ENCODE results near the gene PYROXD2. TPM values are rescaled to one million over a fixed set of nuclear protein-coding genes. Genes with fewer than 3 reads are reported as not detected.

PYROXD2 gene
- total RNA-seq, 1 donor from 2014 or later = 15.8 TPM

- no peaks in the 10 kb centered on the region for H3K36me3 Mint-ChIP-seq (ENCODE audit: insufficient read depth)
- no peaks in the 10 kb centered on the region for H3K9me3 Mint-ChIP-seq (ENCODE audit: low read depth)
- H3K4me3 Mint-ChIP-seq (ENCODE audit: low read depth) = no peak overlapping the region
- peaks cover 12% of the 10 kb centered on the region for H3K4me1 Mint-ChIP-seq (ENCODE audit: low read depth)
- TF ChIP-seq CTCF (IDR thresholded peaks at IDR 0.05; ENCODE audit: unreplicated experiment) = no peak
- no peaks in the 10 kb centered on the region for H3K27me3 Mint-ChIP-seq
- H3K27ac Mint-ChIP-seq = peak overlapping the region; percentile 68
- no peak for DNase-seq (ENCODE audit: low spot score, unreplicated experiment)
These were observed 35.6 kb upstream of the PYROXD2 start for GRCh38 chr10:98450618-98451017.

GRCh38 chr10:98449287-98449686, 34.3 kb upstream of the PYROXD2 start:
- TF ChIP-seq CTCF (IDR thresholded peaks at IDR 0.05; ENCODE audit: unreplicated experiment) = no peak
- Mint-ChIP-seq H3K27ac (no peak overlapping the region), H3K4me3 (ENCODE audit: low read depth) (no peak overlapping the region), H3K4me1 (ENCODE audit: low read depth) (peaks cover 13% of the 10 kb centered on the region), H3K36me3 (ENCODE audit: insufficient read depth) (peaks cover 3% of the 10 kb centered on the region), H3K27me3 (no peaks in the 10 kb centered on the region), H3K9me3 (ENCODE audit: low read depth) (no peaks in the 10 kb centered on the region)
- DNase-seq (ENCODE audit: low spot score, unreplicated experiment) = no peak

DNA sequence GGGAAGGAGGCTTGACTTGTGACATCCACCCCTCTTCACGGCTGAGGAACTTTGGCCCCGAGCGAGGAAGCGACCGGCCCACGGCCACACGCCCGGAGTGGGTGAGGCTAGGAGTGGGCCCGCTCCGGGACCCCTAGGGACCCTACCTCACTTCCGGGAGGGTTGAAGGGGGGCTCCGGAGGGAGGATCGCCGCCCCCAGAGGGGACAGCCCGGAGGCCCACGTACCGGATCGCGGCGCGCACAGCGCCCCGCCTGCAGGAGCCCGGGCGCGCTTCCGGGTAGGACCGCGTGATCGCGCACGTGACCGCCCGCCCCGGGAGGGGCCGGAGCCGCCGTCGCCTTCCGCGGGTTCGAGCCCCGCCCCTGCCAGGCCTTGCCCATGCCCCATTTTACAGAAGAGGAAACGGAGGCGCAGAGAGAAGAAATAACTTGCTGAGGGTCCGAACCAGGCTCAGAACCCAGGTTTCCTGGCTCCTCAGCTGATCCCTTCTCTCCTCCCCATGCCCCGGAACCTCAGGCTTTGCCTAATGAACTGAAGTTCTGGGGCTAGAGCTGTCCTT, 31.8 kb upstream of the PYROXD2 start, which contains the start of gene HPS1:
Gene HPS1, minus strand, starts transcription at position 275 of the 561 bp plus-strand sequence. CDS start 3,695 bp downstream, outside the sequence.
- peak; percentile 17 for TF ChIP-seq CTCF (IDR thresholded peaks at IDR 0.05; ENCODE audit: unreplicated experiment)
- DNase-seq (ENCODE audit: low spot score, unreplicated experiment) = peak; percentile 42
- H3K9me3 Mint-ChIP-seq (ENCODE audit: low read depth) = no peaks in the 10 kb centered on the region
- H3K4me3 Mint-ChIP-seq (ENCODE audit: low read depth) = peak within 1 kb of the TSS; percentile 85
- H3K27me3 Mint-ChIP-seq = no peaks in the 10 kb centered on the region
- H3K4me1 Mint-ChIP-seq (ENCODE audit: low read depth) = peaks cover 13% of the 10 kb centered on the region
- H3K36me3 Mint-ChIP-seq (ENCODE audit: insufficient read depth) = peaks cover 12% of the 10 kb centered on the region
- H3K27ac Mint-ChIP-seq = peak within 1 kb of the TSS; percentile 93

DNA sequence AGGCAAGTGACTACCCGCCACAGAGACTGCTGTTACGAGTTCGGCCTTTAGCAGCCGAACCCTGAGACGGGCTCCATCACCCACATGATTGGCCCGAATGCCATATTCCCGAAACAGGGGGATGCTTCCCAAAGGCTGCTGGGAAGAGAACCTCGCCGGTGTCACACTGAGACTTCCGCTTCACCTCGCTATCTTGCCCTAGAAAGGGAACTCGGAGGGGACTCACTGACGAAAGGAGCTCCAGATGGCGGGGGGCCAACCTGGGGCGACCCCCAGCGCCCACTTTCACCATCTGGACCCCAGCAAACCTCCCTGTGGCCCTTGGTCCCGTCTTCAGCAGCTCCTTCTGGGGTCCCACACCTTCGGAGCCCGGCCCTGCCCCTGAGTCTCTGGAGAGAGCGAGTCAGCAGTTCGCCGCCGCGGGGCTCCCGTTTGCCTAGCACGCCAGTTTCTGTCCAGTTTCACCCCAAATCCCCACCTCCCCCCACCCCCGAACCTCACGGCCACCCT, 31.2 kb upstream of the PYROXD2 start:
- Mint-ChIP-seq H3K27me3 (no peaks in the 10 kb centered on the region), H3K9me3 (ENCODE audit: low read depth) (no peaks in the 10 kb centered on the region), H3K4me1 (ENCODE audit: low read depth) (peaks cover 13% of the 10 kb centered on the region), H3K27ac (peak overlapping the region; percentile 93), H3K36me3 (ENCODE audit: insufficient read depth) (peaks cover 15% of the 10 kb centered on the region), H3K4me3 (ENCODE audit: low read depth) (peak overlapping the region; percentile 85)
- no peak for DNase-seq (ENCODE audit: low spot score, unreplicated experiment)
- no peak for TF ChIP-seq CTCF (IDR thresholded peaks at IDR 0.05; ENCODE audit: unreplicated experiment)

- peak overlapping the region; percentile 93 for H3K27ac Mint-ChIP-seq
- no peak for DNase-seq (ENCODE audit: low spot score, unreplicated experiment)
These were observed 30.3 kb upstream of the PYROXD2 start for GRCh38 chr10:98445200-98445812.

More at GRCh38 chr10:98445200-98445812, 30.3 kb upstream of the PYROXD2 start:
- peaks cover 8% of the 10 kb centered on the region for H3K4me1 Mint-ChIP-seq (ENCODE audit: low read depth)
- TF ChIP-seq CTCF (IDR thresholded peaks at IDR 0.05; ENCODE audit: unreplicated experiment) = no peak
- no peaks in the 10 kb centered on the region for H3K9me3 Mint-ChIP-seq (ENCODE audit: low read depth)
- H3K27me3 Mint-ChIP-seq = no peaks in the 10 kb centered on the region
- peaks cover 19% of the 10 kb centered on the region for H3K36me3 Mint-ChIP-seq (ENCODE audit: insufficient read depth)
- H3K4me3 Mint-ChIP-seq (ENCODE audit: low read depth) = peak overlapping the region; percentile 85

Data from progenitor cell of endocrine pancreas (in vitro differentiated cells).